Transverse colon (tissue), 4 donors: ENCODE measurements around the gene PERP. TPM values are rescaled to one million over a fixed set of nuclear protein-coding genes. Genes with fewer than 3 reads are reported as not detected.

Experiments used
- DNase-seq: peaks from one replicate; pipeline ENCODE4 v3.0.0-alpha.2; 2019
- H3K27ac ChIP-seq, 4 donors: fragments of 200-600 bp; sonication (generic); 2 replicates each; pipeline ENCODE4 v1.5.1; 2016 to 2018; ENCODE audit warnings: inconsistent platforms in 4 of 4
- H3K27me3 ChIP-seq: fragments of 200-600 bp; sonication (generic); 2 replicates; pipeline ENCODE4 v1.5.1; 2017; ENCODE audit warnings: inconsistent platforms
- H3K36me3 ChIP-seq, 4 donors: fragments of 200-600 bp; sonication (generic); 2 replicates each; pipeline ENCODE4 v1.5.1; 2017 to 2019; ENCODE audit warnings: inconsistent platforms in 4 of 4
- H3K4me1 ChIP-seq, 4 donors: fragments of 200-600 bp; sonication (generic); 2 replicates each; pipeline ENCODE4 v1.5.1; 2017 to 2020; ENCODE audit warnings: inconsistent platforms in 4 of 4
- H3K4me3 ChIP-seq, 4 donors: fragments of 200-600 bp; sonication (generic); 1 replicate in 1 of 4; 2 replicates in 3 of 4; pipeline versions ENCODE4 v1.5.1 to v1.6.1; 2017 to 2019; ENCODE audit warnings: inconsistent platforms in 4 of 4
- H3K9me3 ChIP-seq, 2 donors: fragments of 200-600 bp; sonication (generic); 2 replicates each; pipeline ENCODE4 v1.5.1; 2017 to 2019; ENCODE audit warnings: inconsistent platforms in 2 of 2
- EP300 ChIP-seq: sonication (generic); formaldehyde crosslinking; IDR thresholded peaks from one replicate; pipeline ENCODE4 v1.6.1; 2017; ENCODE audit warnings: antibody characterized with exemption, low read depth
- POLR2A ChIP-seq: fragments of 450-650 bp; IDR thresholded peaks from one replicate; pipeline ENCODE4 v1.6.1; 2016; ENCODE audit warnings: antibody characterized with exemption, mild to moderate bottlenecking, moderate library complexity
- POLR2AphosphoS5 ChIP-seq, 3 donors: sonication (generic); formaldehyde crosslinking; IDR thresholded peaks; one replicate each; pipeline ENCODE4 v1.6.1; 2016; ENCODE audit warnings: antibody characterized with exemption in 3 of 3
- WGBS, 2 donors: methylation state at CpG; one replicate each; pipeline ENCODE4 v1.1.5; 2018; ENCODE audit warnings: low coverage in 1 of 2; 5-methylcytosine and 5-hydroxymethylcytosine counted together
- in situ Hi-C, 4 donors: fragments of 200-750 bp; cut with MboI; loops; one replicate each; pipeline versions ENCODE4 v1.15.0 to v1.15.1; 2017; ENCODE audit warnings: low sequenced_read_pairs in 3 of 4, low pct_ligation_motif_present in 1 of 4, low pct_unique_long_range_greater_than_20kb in 1 of 4
- intact Hi-C: fragments of 100-400 bp; cut with DNase I; formaldehyde crosslinking; loops from one replicate; pipeline ENCODE4 v1.15.1; 2023; ENCODE audit warnings: low total_unique reads
- total RNA-seq, 4 donors: library from RNA; depleted of rRNA; stranded (reverse); fragments of >200 nt; gene quantifications; one replicate each; pipeline ENCODE4 v1.1.0, GENCODE V29; 2016
- TF ChIP-seq, protein P1 (sequence below), 5 experiments: fragments of 200-600 bp in 3 of 5; fragments of 450-650 bp in 2 of 5; sonication (generic) in 3 of 5; IDR thresholded peaks; 1 replicate in 2 of 5; 2 replicates in 3 of 5; pipeline ENCODE4 v1.5.1; 2016 to 2017; ENCODE audit warnings: antibody characterized with exemption in 5 of 5, inconsistent platforms in 3 of 5, mild to moderate bottlenecking in 2 of 5, moderate library complexity in 1 of 5

The PERP gene
- total RNA-seq = 10 to 100 TPM; 18.1 to 73.0 (median 55.5) TPM

DNA sequence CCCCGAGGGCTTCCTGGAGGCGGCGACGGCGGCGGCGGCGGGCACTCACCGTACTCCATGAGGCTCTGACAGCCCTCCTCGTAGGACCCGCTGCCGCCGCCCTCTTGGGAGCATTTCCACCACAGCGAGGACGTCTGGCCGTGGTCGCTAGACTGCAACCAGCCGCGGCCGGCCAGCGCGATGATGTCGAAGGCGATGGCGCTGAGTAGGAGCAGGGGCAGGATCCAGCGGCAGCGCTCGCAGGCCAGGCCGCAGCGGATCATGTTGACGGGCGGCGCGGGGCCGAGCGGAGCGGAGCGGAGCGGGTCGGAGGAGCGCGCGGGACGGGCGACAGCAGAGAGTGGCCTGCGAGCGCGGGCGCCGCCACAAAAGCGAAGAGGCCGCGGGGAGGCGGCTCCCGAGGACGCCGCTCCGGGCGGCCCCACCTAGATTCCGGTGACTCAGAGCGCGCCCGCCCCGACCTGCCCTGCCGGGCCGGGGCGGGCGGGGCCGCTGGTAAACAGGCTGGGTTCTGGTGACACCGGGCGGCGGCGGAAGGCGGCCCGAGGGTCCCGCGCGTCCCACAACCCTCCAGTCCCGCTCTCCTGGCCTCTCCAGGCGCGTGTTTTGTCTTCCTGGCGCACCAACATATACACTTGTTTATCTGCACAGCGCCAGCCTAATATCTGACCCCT lies at the start of gene PERP:
Gene PERP, minus strand, starts transcription at position 342 of the 674 bp plus-strand sequence. Its CDS starts 79 bp downstream, at position 263.
- in situ Hi-C loops = loop anchor here (10.0 to 25.0 kb wide), 7 partner anchors 102 to 655 kb away; partner anchors contain the start of genes HEBP2 (in 2 of the 4) and CCDC28A (in 1 of the 4)
- H3K4me3 ChIP-seq = peak within 1 kb of the TSS; percentile 53 to 87 (median 72)
- peak; percentile 90 for DNase-seq
- H3K9me3 ChIP-seq = no peaks in the 10 kb centered on the region
- peak within 1 kb of the TSS; percentile 86 to 98 (median 94) for H3K27ac ChIP-seq
- TF ChIP-seq, protein P1, sequence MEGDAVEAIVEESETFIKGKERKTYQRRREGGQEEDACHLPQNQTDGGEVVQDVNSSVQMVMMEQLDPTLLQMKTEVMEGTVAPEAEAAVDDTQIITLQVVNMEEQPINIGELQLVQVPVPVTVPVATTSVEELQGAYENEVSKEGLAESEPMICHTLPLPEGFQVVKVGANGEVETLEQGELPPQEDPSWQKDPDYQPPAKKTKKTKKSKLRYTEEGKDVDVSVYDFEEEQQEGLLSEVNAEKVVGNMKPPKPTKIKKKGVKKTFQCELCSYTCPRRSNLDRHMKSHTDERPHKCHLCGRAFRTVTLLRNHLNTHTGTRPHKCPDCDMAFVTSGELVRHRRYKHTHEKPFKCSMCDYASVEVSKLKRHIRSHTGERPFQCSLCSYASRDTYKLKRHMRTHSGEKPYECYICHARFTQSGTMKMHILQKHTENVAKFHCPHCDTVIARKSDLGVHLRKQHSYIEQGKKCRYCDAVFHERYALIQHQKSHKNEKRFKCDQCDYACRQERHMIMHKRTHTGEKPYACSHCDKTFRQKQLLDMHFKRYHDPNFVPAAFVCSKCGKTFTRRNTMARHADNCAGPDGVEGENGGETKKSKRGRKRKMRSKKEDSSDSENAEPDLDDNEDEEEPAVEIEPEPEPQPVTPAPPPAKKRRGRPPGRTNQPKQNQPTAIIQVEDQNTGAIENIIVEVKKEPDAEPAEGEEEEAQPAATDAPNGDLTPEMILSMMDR (IDR thresholded peaks at IDR 0.05) = peak in 1 of 5 experiments; percentile 20
- peak; percentile 96 for TF ChIP-seq POLR2A
- TF ChIP-seq POLR2AphosphoS5 (IDR thresholded peaks at IDR 0.05) = peak; percentile 46 to 91 (median 91)
- no peak for TF ChIP-seq EP300
- peaks cover 0 to 35% (median 10%) of the 10 kb centered on the region in 4 donors for H3K4me1 ChIP-seq
- no peaks in the 10 kb centered on the region for H3K36me3 ChIP-seq
- intact Hi-C loops = no loop called here
- 0% methylated on average over 3 to 38 of the region's 83 CpGs for WGBS, 2 donors
- peaks cover 20% of the 10 kb centered on the region for H3K27me3 ChIP-seq

DNA sequence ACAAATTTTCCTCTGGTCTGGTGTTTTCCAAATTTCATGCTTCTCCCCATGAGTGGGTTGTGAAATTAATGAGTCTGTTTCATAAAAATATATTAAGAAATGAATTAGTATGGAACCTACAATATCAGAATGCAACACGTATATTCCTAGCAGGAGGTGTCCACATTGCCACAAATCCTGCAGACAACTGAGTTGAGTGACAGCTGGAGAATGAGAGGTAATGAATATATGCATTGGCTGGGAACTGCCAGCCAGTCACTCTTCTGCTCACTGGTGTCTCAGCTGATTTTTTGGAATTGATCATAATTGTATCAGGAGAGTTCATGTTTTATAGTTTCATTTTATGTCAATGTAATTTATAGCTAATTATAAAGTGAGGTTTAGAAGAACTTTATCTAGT lies 48.2 kb upstream of the PERP start:
- in situ Hi-C loops = no loop called here

DNA sequence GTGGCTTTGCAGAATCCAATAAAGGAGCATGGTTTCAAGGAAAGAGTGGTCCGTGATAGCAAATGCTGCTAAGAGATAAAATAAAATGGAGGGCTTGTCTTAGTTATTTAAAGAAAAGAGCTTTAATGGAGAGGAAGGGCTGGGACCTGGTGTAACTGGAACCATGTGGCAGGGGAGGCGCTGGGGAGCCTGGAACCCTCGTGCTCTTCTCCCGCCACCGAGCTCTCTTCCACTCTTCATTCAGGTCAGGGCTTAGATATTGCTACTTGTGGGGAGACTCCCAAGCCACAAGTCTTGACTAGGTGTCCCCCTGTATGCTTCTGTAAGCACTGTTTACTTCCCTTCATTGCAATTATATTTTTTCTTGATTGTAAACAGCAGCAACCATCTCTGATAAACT lies 39.3 kb upstream of the PERP start:
- no peak for DNase-seq
- H3K27me3 ChIP-seq = no peaks in the 10 kb centered on the region
- no peaks in the 10 kb centered on the region for H3K36me3 ChIP-seq
- H3K9me3 ChIP-seq = no peaks in the 10 kb centered on the region
- WGBS, 2 donors = 85 to 93% methylated on average over 4 to 5 of the region's 5 CpGs
- intact Hi-C loops = no loop called here
- no peak overlapping the region for H3K4me3 ChIP-seq
- no peak overlapping the region for H3K27ac ChIP-seq
- in situ Hi-C loops = no loop called here
- TF ChIP-seq POLR2AphosphoS5 (IDR thresholded peaks at IDR 0.05) = no peak
- no peak for TF ChIP-seq POLR2A
- TF ChIP-seq EP300 = no peak
- TF ChIP-seq, protein P1 (IDR thresholded peaks at IDR 0.05) = no peak
- H3K4me1 ChIP-seq = no peaks in the 10 kb centered on the region

More for the DNA sequence above, 48.2 kb upstream of the PERP start:
- no peak overlapping the region for H3K4me3 ChIP-seq
- H3K27ac ChIP-seq = no peak overlapping the region
- H3K27me3 ChIP-seq = peaks cover 20% of the 10 kb centered on the region
- WGBS, 2 donors = 50 to 66% methylated on average over 1 of the region's 1 CpG
- H3K9me3 ChIP-seq = peaks cover 0 to 10% of the 10 kb centered on the region in 2 donors
- TF ChIP-seq EP300 (no peak), POLR2AphosphoS5 (IDR thresholded peaks at IDR 0.05) (no peak), POLR2A (no peak)
- TF ChIP-seq, protein P1 (IDR thresholded peaks at IDR 0.05) = no peak
- no peaks in the 10 kb centered on the region for H3K4me1 ChIP-seq
- no peaks in the 10 kb centered on the region for H3K36me3 ChIP-seq
- intact Hi-C loops = no loop called here
- no peak for DNase-seq

DNA sequence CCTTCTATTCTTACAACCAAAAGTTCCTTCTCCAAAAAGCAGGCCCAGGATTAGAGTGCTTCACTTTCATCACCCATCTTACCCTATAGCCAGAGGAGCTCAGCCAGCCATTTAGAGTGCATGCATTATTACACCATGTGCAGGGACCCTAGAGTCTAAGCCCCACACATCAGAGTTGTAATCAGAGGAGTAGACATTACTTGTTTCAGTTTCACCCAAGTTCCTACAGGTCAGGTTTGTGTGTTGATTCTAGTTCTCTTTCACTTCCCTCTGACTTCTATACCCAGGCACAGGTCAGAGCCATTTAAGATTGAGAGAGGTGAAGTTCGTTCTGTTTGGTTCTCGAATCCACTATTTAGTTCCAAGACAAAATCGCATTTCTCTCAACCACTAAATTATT lies 38.2 kb upstream of the PERP start:
- Histone ChIP-seq H3K4me1 (no peaks in the 10 kb centered on the region), H3K27ac (no peak overlapping the region), H3K36me3 (no peaks in the 10 kb centered on the region), H3K4me3 (no peak overlapping the region), H3K9me3 (no peaks in the 10 kb centered on the region), H3K27me3 (no peaks in the 10 kb centered on the region)
- intact Hi-C loops = no loop called here
- TF ChIP-seq EP300 = no peak
- no peak for TF ChIP-seq POLR2AphosphoS5 (IDR thresholded peaks at IDR 0.05)
- TF ChIP-seq POLR2A = no peak
- TF ChIP-seq, protein P1 (IDR thresholded peaks at IDR 0.05) = no peak
- in situ Hi-C loops = no loop called here
- 78 to 81% methylated on average over 2 to 3 of the region's 3 CpGs for WGBS, 2 donors
- no peak for DNase-seq
